HG03439 (cell line): ENCODE results near the gene PAPSS1.
A peak's percentile ranks its signal among the peaks of the same experiment; 100 is the strongest.
"Not testable (repeated sequence)": the region's sequence is repeated elsewhere in the genome, so short reads cannot be mapped to it uniquely, and the experiment has no call there.

Experiments
- ATAC-seq: cut with Tn5 transposase; IDR thresholded peaks from one replicate; pipeline ENCODE4 v1.9.1; 2021; ENCODE audit warnings: mild to moderate bottlenecking, moderate library complexity; ENCODE audit not compliant: unreplicated experiment

The PAPSS1 gene

DNA sequence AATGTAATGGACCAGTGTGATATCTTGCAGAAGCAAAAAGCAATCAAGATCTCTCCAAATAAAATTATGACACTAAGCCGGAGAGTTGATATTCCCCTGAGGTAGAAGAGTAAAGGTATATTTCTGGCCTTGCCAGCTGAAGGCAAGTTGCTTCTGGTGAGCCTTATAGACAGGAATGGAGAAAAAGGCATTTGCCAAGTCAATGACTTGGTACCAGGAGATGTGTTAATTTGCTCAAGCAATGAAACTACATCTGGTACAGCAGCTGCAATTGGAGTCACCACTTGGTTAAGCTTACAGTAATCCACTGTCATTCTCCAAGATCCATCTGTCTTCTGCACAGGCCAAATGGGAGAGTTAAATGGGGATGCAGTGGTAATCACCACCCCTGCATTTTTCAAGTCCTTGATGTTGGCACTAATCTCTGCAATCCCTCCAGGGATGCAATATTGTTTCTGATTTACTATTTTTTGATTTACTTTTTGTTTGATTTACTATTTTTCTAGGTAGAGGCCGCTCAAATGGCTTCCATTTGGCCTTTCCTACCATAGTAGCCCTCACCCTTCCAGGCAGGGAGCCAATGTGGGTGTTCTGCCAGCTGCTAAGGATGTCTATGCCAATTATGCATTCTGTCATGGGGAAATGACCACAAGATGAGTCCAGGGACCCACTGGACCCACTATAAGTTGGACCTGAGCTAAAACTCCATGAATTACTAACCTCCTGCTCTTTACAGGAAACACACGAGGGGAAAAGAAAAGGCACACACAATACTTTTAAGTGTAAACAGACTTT, 6.3 kb upstream of the PAPSS1 start:
- not testable (repeated sequence) for ATAC-seq

DNA sequence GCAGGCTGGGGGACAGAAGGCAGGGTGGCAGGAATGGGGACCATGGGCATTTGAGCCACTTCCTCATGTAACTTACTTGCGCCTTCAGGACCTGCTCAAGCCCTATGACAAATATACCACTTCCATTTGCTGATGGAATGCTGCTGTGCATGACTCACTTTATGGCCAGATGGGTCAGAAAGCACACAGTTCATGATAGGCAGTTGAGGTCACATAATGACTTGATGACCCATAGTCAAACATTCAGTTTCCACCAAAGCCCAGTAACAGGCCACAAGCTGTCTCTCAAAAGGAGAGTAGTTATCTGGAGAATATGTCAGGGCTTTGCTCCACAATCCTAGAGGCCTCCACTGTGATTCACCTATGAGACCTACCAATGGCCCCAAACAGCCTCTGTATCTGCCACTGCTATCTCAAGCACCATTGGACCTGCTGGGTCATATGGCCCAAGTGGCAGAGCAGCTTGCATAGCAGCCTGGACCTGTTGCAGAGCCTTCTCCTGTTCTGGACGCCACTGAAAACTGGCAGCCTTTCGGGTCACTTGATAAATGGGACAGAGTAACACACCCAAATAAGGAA, 5.3 kb upstream of the PAPSS1 start:
- no peak for ATAC-seq

DNA sequence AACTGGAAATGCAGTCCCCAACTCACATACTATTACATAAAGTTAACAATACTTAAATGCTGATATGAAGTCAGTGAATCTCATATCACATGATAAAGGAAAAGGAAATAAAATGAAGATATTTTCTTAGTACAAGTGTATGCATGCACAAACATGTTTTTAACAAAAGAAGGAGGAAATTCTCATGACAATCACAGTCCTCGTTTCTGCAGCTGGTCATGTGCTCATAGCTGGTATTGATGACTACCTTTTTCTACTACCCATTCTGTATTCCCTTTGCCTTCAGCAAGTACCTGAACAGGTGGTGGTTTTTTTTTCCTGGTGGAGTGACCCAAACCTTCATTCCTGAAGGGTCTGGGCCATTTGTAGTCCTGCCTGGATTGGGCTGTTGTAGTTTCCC, 3.3 kb upstream of the PAPSS1 start:
- not testable (repeated sequence) for ATAC-seq

DNA sequence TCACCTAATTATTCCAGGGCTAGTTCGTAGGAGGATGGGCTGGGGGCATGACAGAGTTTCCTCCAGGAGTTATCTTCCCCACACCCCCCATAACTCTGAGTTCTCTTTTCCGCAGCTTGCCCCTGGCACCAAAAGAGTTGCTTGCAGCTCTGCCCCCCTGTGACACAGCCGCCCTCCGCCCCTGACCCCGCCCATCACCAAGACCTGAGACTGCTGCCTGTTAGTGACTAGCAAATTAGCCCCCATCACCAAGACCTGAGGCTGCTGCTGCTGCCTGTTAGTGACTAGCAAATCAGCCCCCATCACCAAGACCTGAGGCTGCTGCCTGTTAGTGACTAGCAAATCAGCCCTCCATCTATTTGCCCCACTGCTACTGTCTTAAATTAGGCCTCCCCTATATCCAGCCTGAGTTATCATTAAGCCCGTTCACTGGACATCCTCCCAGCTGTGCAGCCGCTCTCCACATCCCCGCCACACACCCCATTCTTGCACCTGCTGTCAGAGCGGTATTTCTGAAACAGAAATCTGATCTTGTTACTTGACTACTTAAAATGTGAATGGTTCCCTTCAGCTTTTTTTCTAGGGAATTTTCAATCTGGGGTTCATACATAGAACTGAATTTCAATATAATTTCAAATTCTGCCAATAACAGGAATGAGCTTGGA, 1.5 kb upstream of the PAPSS1 start:
- no peak for ATAC-seq

DNA sequence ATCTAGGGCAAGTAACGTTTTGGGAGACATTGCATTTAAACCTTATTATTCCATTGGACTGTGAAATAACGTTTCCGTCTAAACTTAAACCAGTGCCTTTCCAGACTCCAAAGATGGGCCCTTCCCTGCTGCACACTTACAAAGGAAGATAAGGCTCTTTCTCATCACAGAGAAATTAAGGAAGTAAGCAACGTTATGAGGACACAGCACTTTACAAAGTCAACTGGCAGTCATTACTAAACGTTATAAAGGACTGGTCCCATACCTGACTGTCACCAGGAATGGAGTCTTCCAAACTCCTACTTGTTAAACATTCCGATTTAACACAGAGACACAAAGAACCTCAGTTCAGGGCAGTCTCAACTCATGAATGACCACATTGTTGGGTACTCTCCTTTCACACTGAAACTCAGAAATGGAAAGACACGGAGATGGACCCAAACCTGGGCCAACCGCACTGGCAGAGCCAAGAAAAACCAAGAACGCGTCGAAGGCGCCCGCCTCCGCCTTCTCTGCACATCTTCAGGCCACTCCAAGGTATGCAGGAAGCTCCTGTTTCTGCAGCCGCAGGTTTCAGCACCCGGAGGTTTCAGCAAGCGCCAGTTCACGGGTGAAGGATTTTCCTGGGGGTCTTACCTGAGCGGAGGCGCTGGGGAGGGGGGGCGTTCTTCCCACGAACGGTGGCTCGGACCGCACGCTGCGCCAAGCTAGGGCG, 670 bp downstream of the PAPSS1 start:
- ATAC-seq: peak; percentile 12

DNA sequence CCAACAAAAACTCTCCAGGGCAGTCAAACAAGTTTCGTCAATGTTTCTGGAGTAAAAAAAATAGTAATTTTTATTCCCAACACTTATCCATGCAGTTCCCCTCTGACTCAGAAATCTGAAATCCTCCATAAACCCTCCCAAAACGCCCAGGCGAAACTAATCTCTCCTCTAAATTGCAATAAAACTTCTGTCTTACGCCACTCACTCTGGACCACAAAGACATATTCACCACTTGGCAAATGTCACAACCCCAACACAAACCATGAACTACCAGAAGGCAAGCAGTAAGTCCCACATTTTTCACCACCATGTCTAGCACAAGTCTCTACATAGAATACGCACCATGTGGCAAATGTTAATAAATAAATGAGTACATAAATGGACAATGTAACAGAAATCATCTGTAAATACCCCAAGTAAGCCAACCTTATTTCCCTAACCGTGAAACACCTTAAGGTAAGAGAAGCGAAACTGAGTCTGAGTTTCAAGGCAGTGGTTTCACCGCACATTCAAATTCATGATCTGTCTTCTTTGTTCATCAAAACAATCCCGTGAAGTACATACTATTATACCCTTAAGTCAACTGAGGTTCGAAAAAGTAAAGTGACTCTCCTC, 1.6 kb downstream of the PAPSS1 start:
- peak; percentile 19 for ATAC-seq

DNA sequence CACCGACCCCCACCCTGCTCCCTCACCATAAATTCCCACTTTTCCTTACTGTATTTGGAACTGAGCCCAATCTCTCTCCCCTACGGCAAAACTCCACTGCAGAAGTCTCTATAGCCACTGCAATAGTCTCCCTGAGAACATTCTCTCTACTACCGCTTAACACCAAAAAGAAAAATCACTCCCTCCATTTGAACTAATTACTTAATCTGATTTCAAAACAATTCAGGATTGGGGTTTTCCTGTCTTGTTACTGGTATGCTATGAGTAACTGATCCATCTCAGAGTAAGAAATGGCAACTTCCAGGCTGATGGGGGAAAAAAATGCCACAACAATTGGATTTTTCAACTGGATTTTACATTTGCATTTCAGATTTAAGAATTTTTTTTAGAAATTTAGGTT, 5.8 kb downstream of the PAPSS1 start:
- ATAC-seq: no peak

DNA sequence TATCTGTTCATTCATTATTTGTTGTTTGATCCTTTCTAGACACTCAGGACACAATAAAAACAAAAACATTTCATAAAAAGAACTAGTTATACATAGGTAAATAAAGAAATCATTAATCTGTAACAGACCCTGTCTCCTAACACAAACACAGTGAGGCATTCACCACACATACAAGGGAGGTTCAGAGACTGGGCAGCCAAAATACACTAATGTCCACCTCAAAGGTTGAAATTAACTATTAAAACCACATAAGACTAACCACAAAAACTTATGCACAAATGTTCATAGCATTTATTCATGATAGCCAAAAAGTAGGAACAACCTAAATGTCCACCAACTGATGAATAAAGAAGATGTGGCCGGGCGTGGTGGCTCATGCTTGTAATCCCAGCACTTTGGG, 7.8 kb downstream of the PAPSS1 start:
- ATAC-seq: no peak

DNA sequence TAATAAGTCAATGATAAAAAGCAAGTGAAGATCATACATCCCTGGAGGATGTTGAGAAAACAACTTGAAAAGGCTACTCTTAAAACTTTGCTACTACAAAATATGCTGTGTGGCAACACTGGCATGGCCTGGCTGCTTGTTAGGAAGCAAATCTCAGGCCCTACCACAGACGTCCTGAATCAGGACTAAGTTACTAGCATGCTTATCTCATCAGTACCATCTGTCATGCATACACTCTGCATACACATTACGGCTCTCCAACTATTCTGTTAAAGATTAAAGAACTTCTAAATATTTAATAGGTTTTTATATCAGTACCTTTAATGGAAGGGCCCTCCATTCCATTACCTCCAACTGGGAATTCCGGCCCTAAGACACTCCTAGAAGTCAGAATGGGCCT, 8.2 kb downstream of the PAPSS1 start:
- ATAC-seq: no peak

DNA sequence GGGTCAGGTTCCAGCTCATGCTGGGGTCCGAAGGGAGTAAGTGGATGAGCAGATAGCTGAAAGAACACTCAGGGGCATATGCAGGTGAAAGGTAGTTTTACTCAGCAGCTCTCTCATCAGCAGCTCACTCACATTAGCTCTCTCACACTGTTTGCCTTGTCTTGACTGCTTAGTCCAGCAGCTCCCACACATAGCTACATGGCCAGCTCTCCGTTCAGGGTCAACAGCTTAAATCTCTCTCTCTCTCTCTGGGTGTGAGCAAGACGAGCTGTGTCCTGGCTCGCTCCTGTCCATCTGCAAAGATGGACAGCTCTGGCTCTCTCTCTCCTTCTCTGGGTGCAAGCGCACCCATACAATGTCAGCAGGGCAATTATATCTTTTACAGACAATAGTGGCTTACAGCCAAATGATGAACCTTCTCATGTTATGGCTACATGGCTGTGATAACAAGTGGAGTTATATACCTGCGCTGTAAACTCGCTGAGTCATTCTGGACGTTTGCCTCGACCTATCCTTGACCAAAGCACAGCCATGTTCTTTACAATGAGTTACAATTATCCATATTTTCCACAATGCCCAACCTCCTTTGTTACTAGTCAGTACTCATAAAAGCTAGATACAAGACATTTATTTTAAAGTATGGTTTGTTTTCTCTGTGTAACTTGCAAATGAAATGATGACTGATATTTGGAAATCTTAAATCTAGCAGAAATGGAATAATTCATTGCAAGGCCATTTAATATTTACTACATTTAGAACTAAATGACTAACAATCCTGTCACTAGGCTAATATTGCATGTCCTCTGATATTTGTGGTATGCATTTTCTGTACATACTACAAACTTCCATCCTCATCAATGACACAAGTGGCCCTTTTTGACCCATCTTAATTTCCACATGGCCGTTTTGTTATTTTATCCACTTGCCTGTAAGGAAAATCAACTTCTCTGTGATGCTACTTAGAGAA, 9.3 kb downstream of the PAPSS1 start:
- ATAC-seq: no peak

DNA sequence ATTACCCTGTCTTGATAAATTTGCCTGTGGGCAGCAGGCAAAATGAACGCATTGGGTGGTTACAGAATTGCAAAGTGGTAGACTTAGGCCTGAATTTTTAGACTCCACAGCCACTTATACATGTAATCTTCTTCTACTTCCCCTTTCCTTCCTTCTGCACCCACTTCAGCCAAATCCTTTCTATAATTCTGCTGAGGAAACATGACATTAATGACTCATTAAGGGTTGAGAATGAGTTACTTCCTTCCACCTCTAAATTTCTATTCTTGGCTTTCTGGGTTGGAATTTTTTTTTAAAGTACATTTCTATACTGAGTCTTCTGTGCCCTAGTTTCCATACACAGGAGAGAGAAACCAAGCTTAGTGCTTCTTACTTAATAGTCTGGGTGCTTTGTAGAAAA, 10.1 kb downstream of the PAPSS1 start:
- ATAC-seq: no peak

DNA sequence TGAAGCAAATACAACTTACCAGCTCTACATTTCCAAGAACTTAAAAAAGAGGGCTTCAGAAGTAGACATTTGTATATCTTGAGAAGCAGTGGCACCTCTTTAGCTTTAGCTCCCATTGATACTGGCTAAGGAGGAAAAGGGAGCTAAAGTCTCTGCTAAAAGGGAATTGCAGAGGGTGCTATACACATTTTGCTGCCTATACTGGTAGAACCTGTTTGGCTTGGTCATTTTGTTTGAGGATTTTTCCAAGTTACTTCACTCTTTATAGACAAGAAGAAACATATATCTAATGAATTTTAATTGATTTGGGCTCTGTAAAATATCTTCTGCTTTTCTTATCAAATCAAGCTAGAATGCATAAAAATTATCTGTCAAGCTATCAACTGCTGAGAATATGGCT, 11.8 kb downstream of the PAPSS1 start:
- no peak for ATAC-seq

DNA sequence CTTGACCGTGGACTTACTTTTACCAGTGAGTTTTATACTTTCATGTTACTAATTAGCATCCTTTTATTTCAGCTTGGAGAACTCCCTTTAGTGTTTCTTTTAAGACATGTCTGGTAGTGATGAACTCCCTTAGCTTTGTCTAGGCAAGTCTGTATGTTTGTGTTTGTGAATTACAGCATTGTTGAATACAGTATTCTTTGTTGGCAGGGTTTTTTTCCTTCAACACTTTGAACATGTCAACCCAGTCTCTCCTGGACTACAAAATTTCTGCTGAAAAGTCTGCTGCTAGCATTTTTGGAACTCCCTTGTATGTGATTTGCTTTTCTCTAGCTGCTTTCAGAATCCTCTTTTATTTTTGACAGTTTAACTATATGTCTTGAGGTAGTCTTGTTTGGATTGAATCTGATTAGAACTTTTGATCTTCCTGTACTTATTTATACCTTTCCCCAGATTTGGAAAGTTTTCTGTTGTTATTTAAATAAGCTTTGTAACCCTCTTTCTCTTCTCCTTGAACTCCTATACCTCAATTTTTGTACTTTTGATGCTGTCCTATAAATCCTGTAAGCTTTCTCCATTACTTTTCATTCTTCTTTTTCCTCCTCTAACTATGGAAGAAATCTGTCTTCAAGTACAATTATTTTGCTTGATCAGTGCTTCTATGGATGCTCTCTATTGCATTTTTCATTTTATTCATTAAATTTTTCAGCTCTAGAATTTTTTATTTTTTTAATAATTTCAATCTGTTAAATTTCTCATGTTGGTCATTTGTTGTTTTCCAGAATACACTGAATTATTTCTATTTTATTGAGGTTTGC, 14.1 kb downstream of the PAPSS1 start:
- ATAC-seq: no peak

DNA sequence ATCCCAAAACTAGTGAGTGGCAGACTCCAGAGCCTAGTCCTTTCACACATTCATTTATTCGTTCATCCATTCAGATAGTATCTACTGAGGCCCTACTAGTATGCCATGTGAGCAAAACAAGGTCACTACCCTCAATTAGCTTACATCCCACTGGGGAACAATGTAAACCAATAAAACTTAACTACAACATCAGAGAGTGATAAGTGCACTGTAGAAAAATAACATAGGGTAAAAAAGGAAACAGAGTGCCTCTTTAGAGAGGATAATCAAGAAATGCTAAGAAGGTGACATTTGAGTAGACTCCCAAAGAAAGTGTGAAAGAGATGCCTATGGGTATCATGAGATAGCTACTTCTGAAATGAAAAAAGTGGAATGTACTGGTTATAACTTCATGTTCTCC, 18.5 kb downstream of the PAPSS1 start:
- no peak for ATAC-seq

DNA sequence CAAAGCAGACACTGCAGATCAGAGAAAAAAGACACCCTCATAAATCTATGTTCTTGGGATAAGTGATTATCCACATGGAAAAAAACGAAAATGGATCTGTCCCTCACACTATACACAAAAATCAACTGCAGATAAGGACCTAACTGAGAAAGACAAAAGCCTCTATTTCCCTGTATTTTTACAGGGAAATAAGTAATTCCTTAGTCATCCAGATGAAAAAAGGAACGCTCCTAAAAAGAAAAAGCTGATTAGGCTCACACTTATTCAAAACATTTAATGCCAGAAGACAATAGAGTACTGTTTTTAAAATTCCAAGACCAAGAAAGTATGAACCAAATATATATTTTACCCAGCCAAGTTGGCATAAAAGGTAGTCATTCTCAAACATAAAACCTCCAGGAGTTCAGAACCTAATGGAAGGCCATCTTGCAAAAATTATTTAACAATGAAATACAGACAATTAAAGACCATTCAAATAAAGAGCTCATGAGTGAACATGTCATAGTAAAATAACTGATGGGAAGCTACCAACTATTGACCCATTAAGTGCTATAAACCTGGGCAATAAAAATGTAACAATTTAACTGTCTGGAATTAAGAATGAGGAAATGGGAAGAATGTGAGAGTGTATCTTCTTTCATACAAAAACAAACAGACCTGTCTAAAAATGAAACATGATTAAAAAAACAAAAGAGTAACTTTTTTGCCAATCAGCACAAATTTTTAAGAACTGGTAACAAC, 20.4 kb downstream of the PAPSS1 start:
- ATAC-seq: no peak

DNA sequence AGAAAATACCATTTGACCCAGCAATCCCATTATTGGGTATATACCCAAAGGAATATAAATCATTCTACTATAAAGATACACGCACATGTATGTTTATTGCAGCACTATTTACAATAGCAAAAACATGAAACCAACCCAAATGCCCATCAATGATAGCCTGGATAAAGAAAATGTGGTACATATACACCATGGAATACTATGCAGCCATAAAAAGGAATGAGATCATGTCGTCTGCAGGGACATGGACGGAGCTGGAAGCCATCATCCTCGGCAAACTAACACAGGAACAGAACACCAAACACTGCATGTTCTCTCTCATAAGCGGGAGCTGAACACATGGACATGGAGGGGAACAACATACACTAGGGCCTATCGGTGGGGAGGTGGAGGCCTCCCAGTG, 23.8 kb downstream of the PAPSS1 start:
- ATAC-seq: not testable (repeated sequence)

DNA sequence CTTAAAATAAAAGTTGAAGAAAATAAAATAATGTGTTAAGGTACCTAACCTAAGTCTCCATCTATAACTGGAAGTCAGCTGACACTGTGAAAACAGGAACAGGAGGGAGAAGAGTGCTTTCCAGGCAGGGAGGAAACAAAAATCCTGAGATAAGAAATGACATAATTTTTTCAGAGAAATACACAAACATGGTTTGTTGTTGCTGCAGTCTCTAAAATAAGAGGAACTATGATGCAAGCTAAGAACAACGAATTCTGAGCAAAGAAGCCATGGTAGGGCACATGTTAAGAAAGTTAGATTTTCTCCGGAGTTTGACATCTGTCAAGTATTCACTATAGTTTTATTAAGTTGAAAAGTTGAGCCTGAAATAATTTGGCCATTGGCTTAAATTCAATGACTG, 26.9 kb downstream of the PAPSS1 start:
- ATAC-seq: no peak

DNA sequence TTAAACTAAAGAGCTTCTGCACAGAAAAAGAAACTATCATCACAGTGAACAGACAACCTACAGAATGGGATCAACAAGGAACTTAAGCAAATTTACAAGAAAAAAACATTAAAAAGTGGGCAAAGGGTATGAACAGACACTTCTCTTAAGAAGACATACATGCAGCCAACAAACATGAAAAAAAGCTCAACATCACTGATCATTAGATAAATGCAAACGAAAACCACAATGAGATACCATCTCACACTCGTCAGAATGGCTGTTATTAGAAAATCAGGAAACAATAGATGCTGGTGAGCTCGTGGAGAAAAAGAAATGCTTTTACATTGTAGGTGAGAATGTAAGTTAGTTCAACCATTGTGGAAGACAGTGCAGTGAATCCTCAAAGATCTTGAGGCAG, 27.8 kb downstream of the PAPSS1 start:
- no peak for ATAC-seq

DNA sequence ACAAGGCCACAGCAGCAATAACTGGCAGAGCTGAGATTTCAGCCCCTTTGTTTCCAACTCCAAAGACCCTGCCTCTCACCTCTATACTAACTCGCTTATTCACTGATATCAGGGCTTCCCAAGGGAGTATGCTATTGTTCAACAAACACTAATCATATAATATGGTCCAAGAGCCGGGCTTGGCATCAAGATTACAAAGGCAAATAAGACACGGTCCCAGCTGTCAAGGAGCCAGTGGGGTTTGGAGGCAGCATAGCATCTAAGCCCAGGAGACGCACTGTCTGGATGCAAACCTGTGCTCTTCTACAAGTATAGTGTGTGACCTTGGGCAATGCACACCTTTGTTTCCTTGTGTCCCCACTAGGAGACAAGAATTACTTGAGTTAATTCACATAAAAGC, 28.7 kb downstream of the PAPSS1 start:
- no peak for ATAC-seq
